ENCODE measurements around the gene DNAH8.

Gene DNAH8

DNA sequence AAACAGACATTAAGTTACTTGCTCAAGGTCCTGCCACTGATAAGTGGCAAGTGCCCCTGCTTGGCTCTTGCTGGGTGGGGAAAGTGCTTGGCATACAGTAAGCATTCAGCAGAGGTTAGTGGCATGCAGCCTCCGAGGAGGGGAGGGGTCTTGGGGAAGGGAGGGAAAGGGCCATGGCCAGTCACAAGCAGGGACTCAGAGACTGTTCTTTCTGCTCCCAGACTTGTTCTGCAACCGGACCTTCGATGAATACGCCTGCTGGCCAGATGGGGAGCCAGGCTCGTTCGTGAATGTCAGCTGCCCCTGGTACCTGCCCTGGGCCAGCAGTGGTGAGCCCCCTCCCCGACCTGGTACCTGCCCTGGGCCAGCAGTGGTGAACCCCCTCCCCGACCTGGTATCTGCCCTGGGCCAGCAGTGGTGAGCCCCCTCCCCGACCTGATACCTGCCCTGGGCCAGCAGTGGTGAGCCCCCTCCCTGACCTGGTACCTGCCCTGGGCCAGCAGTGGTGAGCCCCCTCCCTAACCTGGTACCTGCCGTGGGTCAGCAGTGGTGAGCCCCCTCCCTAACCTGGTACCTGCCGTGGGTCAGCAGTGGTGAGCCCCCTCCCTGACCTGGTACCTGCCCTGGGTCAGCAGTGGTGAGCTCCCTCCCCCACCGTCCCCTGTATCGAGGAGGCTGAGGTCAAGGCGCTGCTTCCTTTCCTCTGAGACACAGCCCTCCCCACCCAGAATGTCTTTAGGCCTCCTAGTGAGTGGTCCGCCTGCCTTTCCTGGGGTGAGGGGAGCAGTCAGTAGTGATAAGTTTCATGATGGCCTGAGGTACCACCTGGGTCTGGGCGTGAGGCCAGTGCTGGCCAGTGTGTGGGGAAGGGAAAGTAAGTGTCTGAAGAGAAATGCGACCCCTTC lies 342.4 kb downstream of the DNAH8 start:
- DNase-seq: no peak

DNA sequence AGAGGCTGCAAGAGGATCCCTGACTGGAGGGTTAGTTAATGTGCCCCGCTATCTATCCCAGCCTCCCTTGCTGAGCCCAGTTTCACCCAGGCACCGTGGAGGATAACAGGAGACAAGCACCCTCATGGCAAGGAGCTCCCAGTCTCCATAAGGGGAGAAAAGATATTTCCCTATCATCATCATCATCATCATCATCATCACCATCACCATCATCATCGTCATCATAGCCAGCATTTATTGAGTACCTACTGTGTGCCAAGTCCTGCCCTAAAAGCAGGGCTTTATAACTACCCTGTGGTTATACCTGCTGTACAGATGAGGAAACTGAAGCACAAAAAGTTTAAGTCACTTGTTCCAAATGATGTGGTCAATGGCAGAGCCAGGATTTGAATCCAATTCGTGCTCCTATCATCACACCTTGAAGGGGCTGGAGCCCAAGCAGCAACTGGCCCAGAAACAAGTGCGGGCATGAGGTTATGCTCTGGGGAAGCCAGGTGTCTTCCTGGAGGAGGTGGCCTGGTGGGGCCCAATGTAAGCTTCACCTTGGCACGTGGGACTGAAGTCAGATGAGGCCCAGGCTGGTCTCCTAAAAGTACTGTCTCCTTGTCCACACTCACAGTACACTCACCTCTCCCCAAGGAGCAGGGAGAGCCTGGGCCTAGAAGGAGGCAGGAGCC lies 343.5 kb downstream of the DNAH8 start:
- no peak for DNase-seq

DNA sequence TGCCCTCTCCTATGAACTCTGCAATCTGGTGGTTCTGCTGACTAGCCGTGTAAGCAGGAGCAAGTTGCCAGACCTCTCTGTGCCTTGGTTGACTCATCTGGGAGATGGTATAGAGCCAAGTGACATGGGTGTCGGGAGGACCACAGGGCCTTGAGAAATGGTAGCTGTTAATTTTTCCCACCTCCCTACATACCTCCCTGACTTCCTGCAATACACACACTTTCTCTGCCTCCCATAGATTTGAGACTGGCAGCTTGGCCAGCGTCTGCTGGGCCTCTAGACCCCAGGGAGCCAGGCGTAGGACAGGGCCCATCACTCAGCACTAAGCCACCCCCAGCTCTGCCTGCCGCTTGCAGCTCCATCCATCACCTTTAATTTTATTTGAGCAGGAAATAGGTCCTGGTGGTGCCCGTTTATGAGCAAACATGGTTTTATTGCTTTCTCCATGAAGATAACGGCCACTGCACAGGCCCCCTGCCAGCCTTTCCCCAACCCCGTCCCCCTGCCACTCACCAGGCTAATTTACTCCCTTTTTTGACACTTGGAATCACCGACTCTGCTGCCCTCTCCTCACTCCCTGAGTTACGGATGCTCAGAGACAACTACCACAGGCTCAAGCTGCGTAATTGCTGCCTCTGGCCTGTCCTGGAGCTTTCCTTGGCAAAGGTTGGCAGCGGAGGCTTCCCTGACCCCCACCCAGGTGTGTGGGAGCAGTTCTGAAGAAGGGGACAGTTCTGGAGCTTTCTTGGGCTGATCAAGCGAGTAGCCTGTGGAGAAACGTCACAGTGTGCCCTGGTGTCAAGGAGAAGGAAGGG lies 344.6 kb downstream of the DNAH8 start:
- DNase-seq: no peak

DNA sequence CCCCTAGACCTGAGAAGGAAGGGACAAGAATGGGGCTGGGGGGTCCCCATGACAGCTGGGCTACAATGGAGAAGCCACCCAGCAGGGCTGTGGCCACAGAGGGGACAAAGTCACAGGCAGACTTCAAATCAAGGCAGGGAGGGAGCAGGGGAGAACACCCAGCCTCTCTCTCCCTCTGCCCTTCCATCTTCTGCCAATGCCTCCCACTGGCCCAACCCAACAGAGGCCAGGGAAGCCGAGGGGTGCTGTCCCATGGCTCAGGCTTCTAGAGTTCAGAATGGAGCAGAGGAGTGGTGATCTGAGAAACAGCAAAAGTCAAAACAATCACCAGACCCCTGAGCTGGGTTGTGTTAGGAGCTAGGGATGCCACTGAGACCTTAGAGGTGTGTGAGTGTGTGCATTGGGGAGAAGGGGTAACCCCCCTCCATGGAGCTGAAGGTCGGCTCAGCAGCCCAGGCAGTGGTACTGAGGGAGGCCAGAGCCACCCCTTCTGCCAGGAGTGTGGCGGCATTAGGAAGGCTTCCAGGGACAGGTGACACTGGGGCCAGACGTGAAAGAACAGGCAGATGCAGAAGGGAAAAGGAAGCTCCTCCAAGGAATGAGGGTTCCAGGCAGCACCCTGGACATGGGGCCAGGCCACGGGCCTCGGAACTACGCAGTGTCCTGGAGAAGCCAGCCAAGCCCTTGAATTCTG lies 345.5 kb downstream of the DNAH8 start:
- DNase-seq: no peak

DNA sequence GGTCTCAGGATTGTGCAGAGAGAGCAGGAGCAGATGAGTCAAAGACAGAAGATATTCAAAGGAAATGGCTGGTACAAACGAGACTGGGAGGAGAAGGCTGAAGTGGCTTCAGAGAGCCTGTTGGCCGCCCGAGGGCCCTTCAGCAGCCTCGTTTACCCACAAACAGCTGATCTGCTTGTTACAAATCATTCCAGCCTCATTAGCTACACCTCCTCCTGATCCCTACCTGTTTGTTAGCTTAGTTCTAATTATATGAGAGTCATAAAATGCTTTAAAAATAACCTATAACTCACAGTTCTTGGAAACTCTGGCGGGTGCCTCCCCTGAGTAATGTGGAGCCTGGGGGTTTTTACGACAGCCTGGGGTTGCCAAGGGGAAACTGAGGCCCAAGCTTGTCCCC lies 346.1 kb downstream of the DNAH8 start:
- DNase-seq: no peak

DNA sequence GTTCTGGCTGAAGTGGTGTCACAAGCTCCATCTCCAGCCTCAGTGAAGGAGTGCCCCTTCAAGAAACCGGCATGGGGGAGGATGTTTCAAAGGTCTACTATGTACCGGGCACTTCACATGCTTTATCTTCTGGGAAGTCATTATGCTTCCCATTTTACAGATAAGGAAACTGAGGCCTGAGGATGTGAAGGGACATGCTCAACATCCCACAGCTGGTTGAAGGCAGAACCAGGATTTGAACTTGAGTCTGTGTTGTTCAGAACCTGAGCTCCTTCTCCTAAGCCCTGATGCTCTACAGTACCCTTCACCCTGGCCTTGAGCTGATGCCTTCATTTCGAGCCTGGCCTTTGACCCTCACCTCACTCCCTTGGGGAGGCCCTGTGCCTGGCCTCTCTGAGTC lies 346.5 kb downstream of the DNAH8 start:
- no peak for DNase-seq

DNA sequence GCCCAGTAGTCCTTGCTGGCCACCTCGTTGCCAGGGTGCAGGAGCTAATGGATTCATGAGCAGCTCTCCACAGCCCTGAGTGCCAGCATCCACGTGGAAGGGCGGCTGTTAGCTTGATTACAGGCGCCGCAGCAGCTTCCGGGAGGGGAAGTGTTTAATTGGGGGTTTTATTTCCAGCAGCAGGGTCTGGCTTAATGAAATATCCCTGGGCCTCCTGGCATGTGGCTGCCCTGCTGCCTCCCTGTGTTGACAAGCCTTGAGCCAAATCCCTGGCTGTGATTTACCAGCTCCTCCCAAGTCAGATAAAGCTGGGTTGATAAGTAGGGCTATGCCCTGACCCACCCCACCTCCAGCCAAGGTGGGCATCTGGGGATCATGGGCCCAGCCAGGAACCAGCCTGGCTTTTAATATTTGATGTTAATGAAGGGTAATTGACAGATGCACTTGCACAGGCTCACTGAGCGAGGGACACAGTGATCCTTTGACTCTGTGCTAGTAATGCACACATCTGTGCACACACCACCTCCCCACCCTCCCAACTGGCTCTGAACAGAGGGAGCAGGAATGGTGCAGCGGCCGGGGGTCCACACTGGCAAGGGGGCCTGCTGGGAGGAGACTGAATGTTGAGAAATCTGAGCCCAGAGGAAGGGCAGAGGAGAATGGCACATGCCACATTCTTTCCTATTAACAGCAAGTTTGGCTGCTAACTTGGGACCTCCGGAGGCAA lies 347.1 kb downstream of the DNAH8 start:
- no peak for DNase-seq

DNA sequence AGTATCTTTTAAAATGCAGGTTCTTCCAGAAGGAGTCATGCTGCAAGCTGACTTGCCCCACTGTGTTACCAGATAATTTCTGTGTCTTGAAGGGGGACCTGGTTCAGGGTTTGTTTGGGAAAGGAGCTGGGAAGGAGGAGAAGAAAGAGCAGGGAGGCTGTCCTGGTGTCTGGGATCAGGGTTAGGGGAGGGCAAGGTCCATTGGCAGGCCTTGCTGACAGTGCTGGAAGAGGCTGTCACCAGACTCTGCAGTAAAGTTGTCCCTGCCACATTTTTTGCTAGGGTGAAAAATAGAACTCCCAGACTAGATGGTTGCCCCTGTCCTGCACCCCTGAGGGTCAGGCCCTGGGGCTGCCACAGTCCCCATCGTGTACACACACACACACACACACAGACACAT lies 348.4 kb downstream of the DNAH8 start:
- DNase-seq: no peak

DNA sequence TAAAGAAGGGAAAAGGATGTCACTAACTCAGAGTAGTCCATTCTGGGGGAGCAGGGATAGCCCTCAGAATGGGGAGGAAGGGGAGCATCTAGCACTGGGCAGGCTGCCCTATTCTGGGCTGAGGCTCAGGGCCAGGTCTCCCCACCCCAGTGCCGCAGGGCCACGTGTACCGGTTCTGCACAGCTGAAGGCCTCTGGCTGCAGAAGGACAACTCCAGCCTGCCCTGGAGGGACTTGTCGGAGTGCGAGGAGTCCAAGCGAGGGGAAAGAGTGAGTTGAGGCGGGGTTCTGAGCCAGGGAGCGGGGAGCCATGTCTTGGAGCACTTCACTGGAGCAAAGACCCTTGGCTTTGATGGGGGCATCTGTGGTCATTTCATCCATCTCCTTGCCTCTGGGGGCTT lies 350.4 kb downstream of the DNAH8 start:
- DNase-seq: no peak

DNA sequence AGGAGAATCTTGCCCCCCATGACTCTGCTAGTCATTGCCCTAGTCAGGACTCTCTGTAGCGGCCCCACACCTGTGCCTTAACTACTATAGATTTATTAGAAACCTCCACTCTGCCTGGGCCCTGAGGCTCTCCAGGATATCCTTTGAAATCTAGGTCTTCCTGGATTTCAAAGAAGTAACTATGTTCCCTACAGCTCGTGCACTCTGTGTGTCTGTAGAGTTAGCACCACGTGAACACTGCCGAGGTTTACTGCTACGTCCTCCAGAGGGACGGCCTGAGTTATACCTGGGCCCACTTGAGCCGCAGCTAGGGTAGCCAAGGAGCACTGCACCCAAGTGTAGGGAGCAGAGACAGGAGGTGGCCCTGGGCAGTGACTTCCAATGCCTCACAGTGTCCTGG lies 353.3 kb downstream of the DNAH8 start:
- DNase-seq: no peak

DNA sequence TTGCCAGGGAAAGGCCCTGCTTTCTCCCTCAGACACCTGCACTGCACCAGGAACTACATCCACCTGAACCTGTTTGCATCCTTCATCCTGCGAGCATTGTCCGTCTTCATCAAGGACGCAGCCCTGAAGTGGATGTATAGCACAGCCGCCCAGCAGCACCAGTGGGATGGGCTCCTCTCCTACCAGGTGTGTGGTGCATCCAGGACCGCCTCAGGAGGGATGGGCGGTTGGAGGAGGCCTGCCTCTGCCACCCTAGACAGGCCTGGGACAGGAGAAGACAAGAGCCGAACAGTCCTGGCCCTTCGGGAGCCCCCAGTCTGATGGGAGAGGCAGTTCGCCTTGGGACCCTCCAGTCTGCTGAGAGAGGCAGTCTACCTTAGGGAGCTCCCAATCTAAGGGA lies 357.7 kb downstream of the DNAH8 start:
- no peak for DNase-seq

DNA sequence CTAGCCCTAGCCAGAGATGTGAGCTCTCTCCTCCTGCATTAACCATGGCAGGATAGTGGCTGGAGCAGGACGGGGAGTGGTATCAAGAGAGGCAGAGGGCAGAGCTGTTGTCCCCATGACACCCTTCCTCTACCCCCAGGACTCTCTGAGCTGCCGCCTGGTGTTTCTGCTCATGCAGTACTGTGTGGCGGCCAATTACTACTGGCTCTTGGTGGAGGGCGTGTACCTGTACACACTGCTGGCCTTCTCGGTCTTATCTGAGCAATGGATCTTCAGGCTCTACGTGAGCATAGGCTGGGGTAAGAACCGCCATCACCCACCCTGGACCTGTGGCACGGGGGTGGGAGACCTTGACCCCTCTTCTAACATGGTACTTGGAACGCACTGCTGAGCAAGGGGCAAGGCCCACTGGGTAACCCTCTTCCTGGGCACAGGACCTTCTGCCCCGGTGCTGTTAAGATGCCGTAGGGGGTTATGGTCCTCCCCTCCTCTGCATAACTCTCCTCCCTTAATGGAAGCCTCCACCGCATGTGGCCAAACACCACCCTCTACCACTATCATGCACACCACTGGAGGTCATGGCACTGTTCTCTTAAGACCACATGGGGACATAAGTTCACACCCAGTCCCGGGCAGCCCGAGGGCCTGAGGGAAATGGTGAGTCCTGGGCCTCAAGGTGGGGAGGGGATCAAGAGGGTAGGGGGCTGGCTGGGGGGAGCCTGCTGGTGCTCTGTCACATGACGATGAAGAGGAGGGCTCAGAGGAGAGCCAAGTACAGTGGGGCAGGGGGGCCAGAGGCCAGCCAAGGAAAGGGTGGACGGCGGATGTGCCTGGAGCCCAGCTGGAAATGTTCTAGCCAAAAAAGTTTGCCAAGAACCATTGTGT lies 358.6 kb downstream of the DNAH8 start:
- no peak for DNase-seq

DNA sequence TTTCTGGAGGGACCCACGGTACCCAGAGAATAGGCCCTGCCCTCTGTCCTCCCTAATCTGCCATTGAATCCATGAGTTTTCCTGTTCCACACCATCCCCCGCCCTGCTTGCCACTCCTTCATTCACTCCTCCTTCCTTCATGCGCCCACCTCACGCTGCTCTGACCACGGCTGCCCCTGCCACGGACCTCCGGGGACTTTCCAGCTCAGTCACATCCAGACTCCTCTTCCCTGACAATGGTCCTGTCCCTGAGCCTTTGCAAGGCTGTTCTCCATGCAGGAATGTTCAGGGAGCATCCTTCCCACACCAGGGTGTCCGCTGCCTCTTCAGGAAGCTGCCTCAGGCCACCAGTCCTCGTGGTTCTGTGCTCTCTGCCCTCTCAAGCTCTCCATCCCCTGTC lies 359.4 kb downstream of the DNAH8 start:
- no peak for DNase-seq

DNA sequence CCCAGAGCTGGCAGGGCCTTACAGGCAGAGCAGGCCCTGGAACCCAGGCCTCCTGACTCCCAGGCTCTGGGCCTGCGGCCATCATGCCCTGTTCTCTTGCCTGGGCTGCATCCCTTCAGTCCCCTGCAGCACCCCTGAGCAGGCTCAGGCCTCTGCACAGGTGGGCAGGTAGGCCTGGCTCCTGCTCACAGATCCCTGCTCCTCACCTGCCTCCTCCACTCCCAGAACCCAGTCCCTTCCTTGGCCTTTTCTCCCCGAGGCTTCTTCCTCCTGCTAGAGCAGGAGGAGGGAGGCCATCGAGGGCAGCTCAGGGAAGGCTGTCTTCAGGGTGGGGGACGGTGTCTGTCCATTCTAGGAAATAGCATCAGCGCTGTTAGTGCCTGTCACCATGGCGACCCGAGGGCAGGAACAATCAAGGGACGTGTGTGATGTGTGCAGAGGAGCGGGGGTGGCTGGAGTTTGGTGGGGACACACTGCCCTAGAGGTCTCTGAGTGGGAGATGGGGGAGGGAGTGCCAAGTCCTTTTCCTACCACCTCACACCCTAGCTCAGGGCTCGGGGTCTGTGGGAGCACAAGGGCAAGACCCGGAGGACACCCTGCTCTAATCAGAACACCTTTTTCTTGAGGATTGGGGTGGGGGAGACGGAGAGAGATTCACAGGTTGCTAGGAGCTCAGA lies 360.0 kb downstream of the DNAH8 start:
- DNase-seq: no peak

DNA sequence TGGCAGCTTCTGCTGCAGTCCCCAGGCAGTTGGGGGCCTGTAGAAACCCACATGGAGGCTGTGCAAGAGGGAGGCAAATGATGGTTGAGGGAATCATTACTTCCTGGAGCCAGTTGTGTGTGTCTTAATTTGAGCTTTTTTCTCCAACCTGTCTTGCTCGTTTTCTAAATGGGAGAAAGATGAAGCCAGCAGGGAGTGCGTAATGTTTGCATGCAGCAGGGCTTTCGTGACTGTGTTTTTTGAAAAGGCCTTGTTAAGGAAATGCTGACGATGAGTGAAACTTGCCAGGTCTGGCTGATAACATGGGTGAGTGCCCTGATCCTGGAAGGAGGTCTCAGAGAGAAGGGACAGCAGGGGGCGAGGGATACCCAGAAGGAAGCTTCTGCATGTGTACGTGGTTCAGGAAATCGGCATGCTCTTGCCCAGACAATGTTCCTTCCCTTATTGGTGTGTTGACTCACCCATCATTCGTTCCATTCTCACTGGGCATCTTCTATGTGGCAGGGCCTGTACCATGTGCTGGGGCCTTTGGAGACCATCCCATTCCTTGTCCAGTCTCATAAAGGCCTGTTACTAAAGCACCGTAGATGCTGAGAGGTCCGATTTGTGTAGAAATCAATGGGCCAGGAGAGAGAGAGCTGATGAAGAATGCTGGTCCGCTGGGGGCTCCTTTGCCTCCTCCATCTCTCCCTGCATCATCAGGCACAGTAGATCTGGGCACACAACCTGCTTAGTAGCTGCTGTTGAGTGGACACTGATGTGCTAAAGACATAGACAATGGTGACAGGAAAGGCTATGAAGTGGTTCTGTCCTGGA lies 360.9 kb downstream of the DNAH8 start:
- DNase-seq: no peak

DNA sequence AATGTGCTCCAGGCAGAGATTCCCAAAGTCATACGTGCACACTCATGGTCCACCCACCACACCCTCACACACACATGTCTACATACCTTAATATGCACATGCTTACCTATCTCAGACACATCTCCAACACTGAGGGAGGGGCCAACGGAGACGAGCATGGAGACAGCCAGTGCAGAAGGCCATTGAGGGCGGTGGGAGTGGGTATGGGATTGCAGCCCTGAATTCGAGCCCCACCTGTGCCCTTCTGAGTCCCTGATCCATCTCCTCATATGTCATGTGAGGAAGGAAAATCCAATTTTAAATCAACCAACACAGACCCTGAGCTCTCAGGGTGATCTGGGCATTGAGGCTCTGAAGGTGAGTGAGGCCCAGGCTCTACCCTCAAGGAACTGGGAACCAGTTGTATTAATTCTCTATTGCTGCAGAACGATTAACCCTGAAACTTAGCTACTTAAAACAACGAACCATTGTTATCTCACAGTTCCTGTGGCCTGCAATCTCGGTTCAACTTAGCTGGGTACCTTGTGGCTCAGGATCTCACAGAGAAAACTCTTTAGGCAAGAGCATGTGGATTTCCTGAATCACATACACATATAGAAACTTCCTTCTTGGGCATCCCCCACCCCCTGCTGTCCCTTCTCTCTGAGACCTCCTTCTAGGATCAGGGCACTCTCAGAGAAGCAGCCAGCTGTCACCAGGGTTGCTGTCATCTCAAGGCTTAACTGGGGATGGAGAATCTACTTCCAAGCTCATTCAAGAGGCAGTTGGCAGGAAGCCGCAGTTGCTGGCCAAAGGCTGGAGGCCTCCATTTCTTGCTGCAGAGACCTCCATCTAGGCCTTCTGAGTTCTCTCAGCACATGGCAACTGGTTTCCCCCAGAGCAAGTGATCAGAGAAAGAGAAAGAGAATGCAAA lies 361.8 kb downstream of the DNAH8 start:
- no peak for DNase-seq

DNA sequence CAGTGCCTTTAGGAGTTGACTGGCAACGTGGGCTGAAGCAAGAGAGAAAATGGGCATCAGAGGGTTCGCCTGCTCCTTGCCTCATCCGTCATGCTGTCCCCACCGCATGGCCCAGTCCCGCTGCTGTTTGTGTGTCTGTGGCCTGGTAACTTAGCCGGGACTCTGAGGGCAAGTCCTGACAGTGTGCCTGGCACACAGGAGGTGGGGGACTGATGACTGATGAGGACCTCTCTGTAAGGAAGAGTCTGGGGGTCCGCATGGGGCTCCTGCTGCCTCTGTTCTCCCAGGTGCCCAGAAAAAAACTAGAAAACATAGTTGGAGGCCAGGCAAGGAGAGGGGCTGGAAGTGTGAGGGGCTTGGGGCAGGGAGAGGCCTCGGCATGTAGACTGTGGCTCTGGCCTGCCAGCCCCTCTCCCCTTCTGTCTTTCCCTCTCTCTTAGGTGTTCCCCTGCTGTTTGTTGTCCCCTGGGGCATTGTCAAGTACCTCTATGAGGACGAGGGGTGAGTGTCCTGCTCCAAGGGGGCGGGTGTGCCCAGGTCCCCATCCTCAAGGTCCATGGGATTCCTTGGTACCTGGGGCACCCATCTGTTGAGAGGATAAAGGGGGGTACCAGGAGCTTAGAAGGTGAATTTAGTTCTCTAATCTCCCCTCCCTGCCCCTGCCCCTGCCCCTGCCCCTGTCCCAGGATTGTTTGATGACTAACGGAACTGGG lies 362.9 kb downstream of the DNAH8 start:
- no peak for DNase-seq

DNA sequence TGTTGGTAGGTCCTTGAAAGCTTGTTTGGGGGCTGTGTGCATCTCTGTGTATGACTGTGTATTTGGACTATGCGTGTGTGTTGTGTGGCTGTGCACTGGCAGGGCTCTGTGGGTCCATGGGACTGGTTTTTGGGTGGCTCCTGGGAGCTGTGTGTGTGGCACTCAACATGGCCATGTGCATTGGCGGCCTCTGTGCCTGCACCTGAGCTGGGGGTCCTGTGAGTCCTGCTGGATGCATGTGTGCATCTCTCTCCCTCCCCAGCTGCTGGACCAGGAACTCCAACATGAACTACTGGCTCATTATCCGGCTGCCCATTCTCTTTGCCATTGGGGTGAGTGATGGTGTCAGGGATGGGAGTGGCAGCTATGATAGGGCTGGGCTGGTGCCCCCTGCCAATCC lies 363.6 kb downstream of the DNAH8 start:
- no peak for DNase-seq

Data from SHP77 treated with DMSO at 0.1 percent for 48 hours (cell line).